ENCODE results near the gene GULP1. TPM values are rescaled to one million over a fixed set of nuclear protein-coding genes. Genes with fewer than 3 reads are reported as not detected.

Gene GULP1
- total RNA-seq, 1 donor from 2014 or later = 39.4 TPM

- Histone ChIP-seq H3K9ac (ENCODE audit: low read length) (no peak overlapping the region), H3K79me2 (ENCODE audit: insufficient read depth, low read length) (no peaks in the 10 kb centered on the region), H3K4me3 (ENCODE audit: insufficient read depth, low read depth, low read length) (no peak overlapping the region), H3K4me1 (ENCODE audit: insufficient read depth, low read length) (no peaks in the 10 kb centered on the region), H3K36me3 (ENCODE audit: insufficient read depth, low read length) (no peaks in the 10 kb centered on the region), H4K20me1 (ENCODE audit: insufficient read depth, low read length) (no peaks in the 10 kb centered on the region), H3K27ac (ENCODE audit: low read depth, low read length) (no peak overlapping the region), H3K9me3 (ENCODE audit: insufficient read depth, low read depth, low read length) (no peaks in the 10 kb centered on the region), H2AFZ (ENCODE audit: low read depth, low read length) (no peak overlapping the region), H3K27me3 (ENCODE audit: insufficient read depth, low read length) (no peaks in the 10 kb centered on the region), H3K4me2 (ENCODE audit: low read length) (no peak overlapping the region)
- no peak overlapping the region for H3K27ac Mint-ChIP-seq (ENCODE audit: unreplicated experiment)
- TF ChIP-seq CTCF (IDR thresholded peaks at IDR 0.05; ENCODE audit: insufficient read depth, low read depth, low read length) = no peak
- TF ChIP-seq EZH2 (IDR thresholded peaks at IDR 0.05; ENCODE audit: insufficient read depth, low read length) = no peak
- H3K4me1 Mint-ChIP-seq (ENCODE audit: low read depth, unreplicated experiment) = peaks cover 1% of the 10 kb centered on the region
- H3K27me3 Mint-ChIP-seq (ENCODE audit: low read depth, unreplicated experiment) = no peaks in the 10 kb centered on the region
- no peaks in the 10 kb centered on the region for H3K36me3 Mint-ChIP-seq (ENCODE audit: low read depth, unreplicated experiment)
- H3K4me3 Mint-ChIP-seq (ENCODE audit: unreplicated experiment) = no peak overlapping the region
- FAIRE-seq (no peak), DNase-seq (ENCODE audit: low read depth) (no peak)
- peaks cover 4% of the 10 kb centered on the region for H3K9me3 Mint-ChIP-seq (ENCODE audit: unreplicated experiment)
Observed at GRCh38 chr2:188466761-188467160, 175.1 kb downstream of the GULP1 start.

DNA sequence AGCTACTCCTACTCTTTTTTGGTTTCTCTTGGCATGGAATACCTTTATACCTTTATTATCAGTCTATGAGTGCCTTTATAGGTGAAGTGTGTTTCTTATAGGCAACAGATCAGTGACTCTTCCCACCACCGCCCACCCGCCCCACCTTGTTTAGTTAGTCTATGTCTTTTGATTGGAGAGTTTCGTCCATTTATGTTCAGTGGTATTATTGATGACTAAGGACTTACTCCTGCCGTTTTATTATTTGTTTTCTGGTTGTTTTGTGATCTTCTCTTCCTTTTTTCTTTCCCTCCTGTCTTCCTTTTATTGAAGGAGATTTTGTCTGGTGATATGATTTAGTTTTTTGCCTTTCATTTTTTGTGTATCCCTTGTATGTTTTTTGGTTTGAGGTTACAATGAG lies 179.5 kb downstream of the GULP1 start:
- no peak for DNase-seq (ENCODE audit: low read depth)
- Histone ChIP-seq H3K9me3 (ENCODE audit: insufficient read depth, low read depth, low read length) (no peaks in the 10 kb centered on the region), H3K4me1 (ENCODE audit: insufficient read depth, low read length) (peaks cover 5% of the 10 kb centered on the region), H3K36me3 (ENCODE audit: insufficient read depth, low read length) (no peaks in the 10 kb centered on the region), H2AFZ (ENCODE audit: low read depth, low read length) (no peak overlapping the region), H3K79me2 (ENCODE audit: insufficient read depth, low read length) (no peaks in the 10 kb centered on the region), H3K27ac (ENCODE audit: low read depth, low read length) (no peak overlapping the region), H3K4me2 (ENCODE audit: low read length) (no peak overlapping the region), H3K4me3 (ENCODE audit: insufficient read depth, low read depth, low read length) (no peak overlapping the region), H4K20me1 (ENCODE audit: insufficient read depth, low read length) (no peaks in the 10 kb centered on the region), H3K27me3 (ENCODE audit: insufficient read depth, low read length) (no peaks in the 10 kb centered on the region), H3K9ac (ENCODE audit: low read length) (no peak overlapping the region)
- H3K27ac Mint-ChIP-seq (ENCODE audit: unreplicated experiment) = no peak overlapping the region
- H3K4me3 Mint-ChIP-seq (ENCODE audit: unreplicated experiment) = no peak overlapping the region
- TF ChIP-seq CTCF (IDR thresholded peaks at IDR 0.05; ENCODE audit: insufficient read depth, low read depth, low read length) (no peak), EZH2 (IDR thresholded peaks at IDR 0.05; ENCODE audit: insufficient read depth, low read length) (no peak)
- no peaks in the 10 kb centered on the region for H3K36me3 Mint-ChIP-seq (ENCODE audit: low read depth, unreplicated experiment)
- FAIRE-seq = no peak
- no peaks in the 10 kb centered on the region for H3K27me3 Mint-ChIP-seq (ENCODE audit: low read depth, unreplicated experiment)
- H3K9me3 Mint-ChIP-seq (ENCODE audit: unreplicated experiment) = peaks cover 6% of the 10 kb centered on the region
- H3K4me1 Mint-ChIP-seq (ENCODE audit: low read depth, unreplicated experiment) = peaks cover 7% of the 10 kb centered on the region

- no peak for FAIRE-seq
Observed at GRCh38 chr2:188473306-188473705, 181.6 kb downstream of the GULP1 start.

More at GRCh38 chr2:188473306-188473705, 181.6 kb downstream of the GULP1 start:
- no peak overlapping the region for H3K9ac ChIP-seq (ENCODE audit: low read length)
- H3K4me1 ChIP-seq (ENCODE audit: insufficient read depth, low read length) = peaks cover 5% of the 10 kb centered on the region
- no peak for DNase-seq (ENCODE audit: low read depth)
- H3K27me3 ChIP-seq (ENCODE audit: insufficient read depth, low read length) = no peaks in the 10 kb centered on the region
- no peaks in the 10 kb centered on the region for H3K9me3 ChIP-seq (ENCODE audit: insufficient read depth, low read depth, low read length)
- no peak overlapping the region for H3K27ac ChIP-seq (ENCODE audit: low read depth, low read length)
- H3K27ac Mint-ChIP-seq (ENCODE audit: unreplicated experiment) = no peak overlapping the region
- H3K9me3 Mint-ChIP-seq (ENCODE audit: unreplicated experiment) = peaks cover 6% of the 10 kb centered on the region
- no peaks in the 10 kb centered on the region for H3K36me3 ChIP-seq (ENCODE audit: insufficient read depth, low read length)
- H4K20me1 ChIP-seq (ENCODE audit: insufficient read depth, low read length) = no peaks in the 10 kb centered on the region
- no peaks in the 10 kb centered on the region for H3K27me3 Mint-ChIP-seq (ENCODE audit: low read depth, unreplicated experiment)
- H2AFZ ChIP-seq (ENCODE audit: low read depth, low read length) = no peak overlapping the region
- H3K4me3 ChIP-seq (ENCODE audit: insufficient read depth, low read depth, low read length) = no peak overlapping the region
- H3K4me3 Mint-ChIP-seq (ENCODE audit: unreplicated experiment) = no peak overlapping the region
- no peak overlapping the region for H3K4me2 ChIP-seq (ENCODE audit: low read length)
- no peak for TF ChIP-seq EZH2 (IDR thresholded peaks at IDR 0.05; ENCODE audit: insufficient read depth, low read length)
- TF ChIP-seq CTCF (IDR thresholded peaks at IDR 0.05; ENCODE audit: insufficient read depth, low read depth, low read length) = no peak
- H3K79me2 ChIP-seq (ENCODE audit: insufficient read depth, low read length) = no peaks in the 10 kb centered on the region
- H3K4me1 Mint-ChIP-seq (ENCODE audit: low read depth, unreplicated experiment) = peaks cover 7% of the 10 kb centered on the region
- H3K36me3 Mint-ChIP-seq (ENCODE audit: low read depth, unreplicated experiment) = no peaks in the 10 kb centered on the region

Measured in astrocyte (in vitro differentiated cells and primary cell).